Ascending aorta (tissue), 2 donors: ENCODE results near the gene TMEM179. TPM values are rescaled to one million over a fixed set of nuclear protein-coding genes. Genes with fewer than 3 reads are reported as not detected.

Source experiments
- DNase-seq, 2 donors: peaks; one replicate each; pipeline ENCODE4 v3.0.0-alpha.2; 2019; ENCODE audit warnings: low spot score in 2 of 2
- H3K27ac ChIP-seq, 2 donors: fragments of 200-600 bp; sonication (generic); one replicate each; pipeline ENCODE4 v1.5.1; 2016 to 2017; ENCODE audit warnings: mild to moderate bottlenecking in 1 of 2
- H3K27me3 ChIP-seq: fragments of 200-600 bp; sonication (generic); one replicate; pipeline ENCODE4 v1.5.1; 2017
- H3K36me3 ChIP-seq, 2 donors: fragments of 200-600 bp; sonication (generic); one replicate each; pipeline ENCODE4 v1.5.1; 2016
- H3K4me1 ChIP-seq, 2 donors: fragments of 200-600 bp; sonication (generic); one replicate each; pipeline ENCODE4 v1.5.1; 2016 to 2017; ENCODE audit warnings: mild to moderate bottlenecking in 1 of 2
- H3K4me3 ChIP-seq, 2 donors: fragments of 200-600 bp; sonication (generic); one replicate each; pipeline ENCODE4 v1.5.1; 2016 to 2017; ENCODE audit warnings: mild to moderate bottlenecking in 1 of 2
- H3K9me3 ChIP-seq, 2 donors: fragments of 200-600 bp; sonication (generic); one replicate each; pipeline ENCODE4 v1.5.1; 2016
- CTCF ChIP-seq, 3 experiments: fragments of 200-600 bp in 2 of 3; fragments of 450-650 bp in 1 of 3; sonication (generic) in 2 of 3; IDR thresholded peaks; one replicate each; pipeline ENCODE4 v1.5.1; 2016 to 2019; ENCODE audit warnings: antibody characterized with exemption in 3 of 3, mild to moderate bottlenecking in 1 of 3, moderate library complexity in 1 of 3
- intact Hi-C: fragments of 100-400 bp; cut with DNase I; formaldehyde crosslinking; loops from one replicate; pipeline ENCODE4 v1.15.1; 2023
- total RNA-seq: library from RNA; depleted of rRNA; stranded (reverse); fragments of >200 nt; gene quantifications from one replicate; pipeline ENCODE4 v1.1.0, GENCODE V29; 2016

Gene TMEM179
- total RNA-seq, 1 donor from 2014 or later = not detected

DNA sequence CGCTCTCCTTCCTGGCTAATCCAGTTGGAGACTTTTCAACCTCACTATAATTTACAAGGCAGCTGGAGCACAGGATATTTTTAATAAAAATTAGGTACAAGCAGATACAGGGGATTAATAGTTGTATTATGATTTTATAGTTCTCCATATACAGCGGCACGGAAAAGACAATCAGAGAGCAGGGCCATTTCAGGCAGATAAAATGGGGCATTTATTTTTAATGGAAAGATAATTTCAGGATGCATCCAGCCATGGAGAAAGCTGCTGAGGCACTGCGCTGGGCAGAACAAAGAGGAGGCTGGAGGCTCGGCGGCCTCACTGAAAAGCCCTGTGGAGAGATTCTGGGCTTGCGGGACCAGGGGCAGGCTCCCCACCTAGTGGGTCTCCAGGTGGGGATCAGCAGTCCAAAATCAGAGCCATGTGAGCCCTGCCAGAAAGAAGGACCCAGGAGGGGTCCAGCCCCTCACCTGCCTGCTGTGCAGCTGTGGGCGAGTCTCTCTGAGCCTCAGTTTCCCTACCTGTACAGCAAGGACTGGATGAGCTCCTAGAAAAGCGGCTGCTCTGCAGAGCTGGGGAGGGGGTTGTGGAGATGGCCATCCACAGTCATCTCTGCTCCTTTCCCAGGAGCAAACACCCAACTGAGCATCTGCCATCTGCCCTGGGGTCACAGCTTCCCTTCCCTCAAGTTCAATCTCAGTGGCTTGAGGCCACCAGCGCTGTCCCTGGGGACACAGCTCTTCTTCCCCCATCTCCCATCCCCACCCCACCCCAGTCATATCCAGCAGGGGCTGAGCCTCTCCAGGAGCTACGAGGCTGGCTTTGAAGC is 48.9 kb downstream of the TMEM179 start:
- Histone ChIP-seq H3K4me1 (no peaks in the 10 kb centered on the region), H3K27me3 (no peaks in the 10 kb centered on the region), H3K4me3 (no peak overlapping the region), H3K36me3 (no peaks in the 10 kb centered on the region), H3K9me3 (no peaks in the 10 kb centered on the region), H3K27ac (no peak overlapping the region)
- peak in 1 of 2 donors; percentile 31 for DNase-seq
- intact Hi-C loops = no loop called here
- no peak for TF ChIP-seq CTCF (IDR thresholded peaks at IDR 0.05)

DNA sequence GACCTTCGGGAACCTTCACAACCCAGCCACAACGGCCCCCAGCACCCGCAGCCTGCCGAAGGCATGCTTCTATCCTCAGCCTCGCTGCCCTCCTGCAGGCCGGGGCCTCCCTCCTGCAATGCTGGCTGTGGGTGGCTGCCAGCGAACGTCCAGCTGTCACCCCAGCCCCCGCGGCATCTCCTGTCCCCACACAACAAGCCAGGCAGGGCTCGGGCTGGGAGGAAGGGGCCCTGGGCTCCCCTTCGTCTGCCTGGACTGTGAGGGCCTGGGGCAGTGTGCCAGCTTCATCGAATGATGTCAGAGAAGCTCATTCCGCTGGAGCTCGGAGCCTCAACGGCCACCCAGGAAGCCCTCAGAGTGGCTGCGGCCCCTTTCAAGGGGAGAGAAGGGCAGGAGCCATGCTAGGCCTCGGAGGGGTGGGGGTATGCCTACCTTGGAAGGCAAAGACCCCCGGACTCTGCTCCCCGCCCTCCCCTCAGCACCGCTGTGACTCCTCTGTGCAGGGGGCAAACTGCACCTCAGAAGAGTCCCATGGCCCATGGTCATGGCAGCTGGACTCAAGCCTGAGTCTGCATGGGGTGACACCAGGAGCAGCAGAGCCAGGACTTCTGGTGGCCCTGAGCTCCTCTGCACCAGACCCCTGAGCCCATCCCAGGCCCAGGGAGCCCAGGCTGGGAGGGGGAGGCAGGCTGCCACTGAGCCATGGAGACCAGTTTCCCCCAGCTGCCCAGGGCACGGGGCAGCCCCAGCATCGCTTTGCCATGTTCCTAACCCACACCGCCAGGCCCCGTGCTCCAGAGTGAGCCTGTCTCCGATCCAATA is 49.8 kb downstream of the TMEM179 start:
- Histone ChIP-seq H3K9me3 (no peaks in the 10 kb centered on the region), H3K27ac (no peak overlapping the region), H3K4me1 (no peaks in the 10 kb centered on the region), H3K27me3 (no peaks in the 10 kb centered on the region), H3K36me3 (no peaks in the 10 kb centered on the region), H3K4me3 (no peak overlapping the region)
- DNase-seq = peak in 1 of 2 donors; percentile 39
- no peak for TF ChIP-seq CTCF (IDR thresholded peaks at IDR 0.05)
- intact Hi-C loops = no loop called here

DNA sequence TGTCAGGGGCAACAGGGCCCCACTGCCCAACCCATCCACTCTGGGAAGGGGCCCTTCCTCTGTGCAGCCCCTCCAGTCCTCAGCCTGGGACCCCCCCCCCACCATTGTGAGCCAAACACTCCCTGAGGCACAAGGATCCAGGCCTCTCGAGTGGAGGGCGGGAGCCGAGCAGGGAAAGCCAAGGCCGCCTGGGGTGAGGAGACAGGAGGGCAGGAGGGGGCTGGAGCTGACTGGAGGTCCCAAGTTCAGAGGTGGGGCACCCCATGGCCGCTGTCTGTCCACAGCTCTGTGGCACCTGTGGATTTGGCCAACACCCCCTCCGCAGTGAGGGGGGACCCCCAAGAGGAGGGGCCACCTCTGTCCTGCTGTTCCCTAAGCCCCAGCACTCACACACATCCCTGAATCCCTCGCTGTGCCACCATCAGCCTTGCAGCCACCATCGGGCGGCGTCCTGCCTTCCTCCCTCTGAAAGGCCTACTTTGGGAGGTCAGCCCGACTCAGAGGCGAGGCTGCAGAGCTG is 50.4 kb downstream of the TMEM179 start:
- H3K9me3 ChIP-seq = no peaks in the 10 kb centered on the region
- intact Hi-C loops = no loop called here
- no peaks in the 10 kb centered on the region for H3K36me3 ChIP-seq
- H3K27ac ChIP-seq = no peak overlapping the region
- DNase-seq = peak in 1 of 2 donors; percentile 42
- H3K4me1 ChIP-seq = no peaks in the 10 kb centered on the region
- no peak overlapping the region for H3K4me3 ChIP-seq
- TF ChIP-seq CTCF (IDR thresholded peaks at IDR 0.05) = no peak
- no peaks in the 10 kb centered on the region for H3K27me3 ChIP-seq

GRCh38 chr14:104553166-104554087 is 51.1 kb downstream of the TMEM179 start:
- Histone ChIP-seq H3K4me3 (no peak overlapping the region), H3K9me3 (no peaks in the 10 kb centered on the region), H3K27ac (no peak overlapping the region), H3K36me3 (no peaks in the 10 kb centered on the region), H3K4me1 (no peaks in the 10 kb centered on the region), H3K27me3 (no peaks in the 10 kb centered on the region)
- DNase-seq = peak in 1 of 2 donors; percentile 39
- TF ChIP-seq CTCF (IDR thresholded peaks at IDR 0.05) = no peak
- intact Hi-C loops = no loop called here

DNA sequence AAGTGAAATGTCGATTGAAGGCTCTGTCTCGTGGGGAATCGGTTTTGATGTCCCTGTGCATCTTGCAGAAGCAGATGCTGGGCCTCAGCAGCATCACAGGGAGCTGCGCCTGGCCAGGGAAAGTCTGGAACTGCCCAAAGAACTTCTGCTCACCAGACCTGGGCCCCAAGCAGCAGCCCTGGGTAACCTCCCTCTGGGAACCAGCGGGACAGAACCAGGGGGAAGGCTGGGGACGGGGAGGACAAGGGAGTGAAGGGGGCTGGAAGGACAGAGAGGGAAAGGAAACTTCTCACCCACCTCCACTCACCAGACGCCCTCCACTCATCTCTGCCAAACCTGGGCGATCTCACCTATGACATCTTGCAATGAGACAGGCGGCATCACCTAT is 51.8 kb downstream of the TMEM179 start:
- Histone ChIP-seq H3K4me1 (no peaks in the 10 kb centered on the region), H3K27ac (no peak overlapping the region), H3K9me3 (no peaks in the 10 kb centered on the region), H3K36me3 (no peaks in the 10 kb centered on the region), H3K27me3 (no peaks in the 10 kb centered on the region), H3K4me3 (no peak overlapping the region)
- TF ChIP-seq CTCF (IDR thresholded peaks at IDR 0.05) = no peak
- intact Hi-C loops = no loop called here
- DNase-seq = peak in 1 of 2 donors; percentile 33
